Activated naive CD8-positive, alpha-beta T cell (primary cell): ENCODE data around the gene SMIM32.

ENCODE experiments used
- H3K27ac Mint-ChIP-seq: one replicate; pipeline ENCODE4 v1.8.0; 2021; ENCODE audit warnings: mixed read lengths
- H3K27me3 Mint-ChIP-seq: one replicate; pipeline ENCODE4 v1.8.0; 2021; ENCODE audit warnings: mixed read lengths
- H3K36me3 Mint-ChIP-seq: one replicate; pipeline ENCODE4 v1.8.0; 2021; ENCODE audit warnings: mixed read lengths
- H3K4me1 Mint-ChIP-seq: one replicate; pipeline ENCODE4 v1.8.0; 2021; ENCODE audit warnings: low read depth, mixed read lengths
- H3K4me3 Mint-ChIP-seq: one replicate; pipeline ENCODE4 v1.8.0; 2021; ENCODE audit warnings: mild to moderate bottlenecking, mixed read lengths
- H3K9me3 Mint-ChIP-seq: one replicate; pipeline ENCODE4 v1.8.0; 2021; ENCODE audit warnings: low read depth, mixed read lengths

Gene SMIM32

GRCh38 chr5:136200130-136200529 lies 7.2 kb upstream of the SMIM32 start:
- Mint-ChIP-seq H3K36me3 (no peaks in the 10 kb centered on the region), H3K4me3 (no peak overlapping the region), H3K9me3 (no peaks in the 10 kb centered on the region), H3K27ac (no peak overlapping the region), H3K4me1 (no peaks in the 10 kb centered on the region), H3K27me3 (no peaks in the 10 kb centered on the region)

DNA sequence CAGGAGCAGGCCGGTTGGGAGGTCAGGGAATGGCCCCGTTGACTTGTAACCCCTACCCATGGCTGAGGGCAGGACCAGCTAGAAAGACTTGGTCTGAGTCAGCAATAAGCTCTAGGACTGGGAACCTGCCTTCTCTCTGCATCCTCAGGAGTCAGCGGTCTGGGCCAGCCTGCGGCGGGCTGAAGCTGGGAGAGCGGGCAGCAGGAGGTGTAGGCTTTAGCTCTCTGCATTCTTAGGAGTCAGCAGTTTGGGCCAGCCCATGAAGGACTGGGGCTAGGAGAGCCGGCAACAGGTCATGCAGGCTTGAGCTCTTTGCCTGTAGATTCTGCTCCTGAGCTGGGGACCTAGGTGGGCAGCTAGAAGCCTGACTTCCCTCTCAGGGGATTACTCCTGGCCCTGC lies 6.4 kb upstream of the SMIM32 start:
- Mint-ChIP-seq H3K36me3 (no peaks in the 10 kb centered on the region), H3K27me3 (no peaks in the 10 kb centered on the region), H3K9me3 (no peaks in the 10 kb centered on the region), H3K4me3 (no peak overlapping the region), H3K27ac (no peak overlapping the region), H3K4me1 (no peaks in the 10 kb centered on the region)

DNA sequence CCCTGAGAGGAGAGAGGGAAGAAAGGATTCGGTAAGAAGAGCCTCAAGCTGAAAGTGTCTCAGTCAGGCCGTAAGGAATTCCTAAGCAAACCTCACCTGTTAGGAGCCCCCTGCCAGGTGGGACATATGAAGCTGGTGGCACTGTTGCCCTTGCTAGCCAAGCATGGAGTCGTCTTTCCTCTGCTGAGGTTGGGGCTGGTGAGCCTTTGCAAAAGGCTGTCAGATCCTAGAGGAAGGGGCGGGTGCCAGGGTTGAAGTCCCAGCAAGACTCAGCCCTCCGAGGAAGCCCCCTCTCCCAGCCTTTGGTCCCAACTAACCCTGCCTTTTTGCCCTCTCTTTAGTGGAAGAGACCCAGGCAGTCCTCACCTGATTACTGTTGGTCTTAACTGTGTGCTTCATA lies 5.5 kb upstream of the SMIM32 start:
- H3K9me3 Mint-ChIP-seq = no peaks in the 10 kb centered on the region
- H3K27me3 Mint-ChIP-seq = peaks cover 4% of the 10 kb centered on the region
- H3K27ac Mint-ChIP-seq = no peak overlapping the region
- H3K4me1 Mint-ChIP-seq = no peaks in the 10 kb centered on the region
- no peaks in the 10 kb centered on the region for H3K36me3 Mint-ChIP-seq
- H3K4me3 Mint-ChIP-seq = no peak overlapping the region

- Mint-ChIP-seq H3K27ac (no peak overlapping the region), H3K27me3 (peaks cover 6% of the 10 kb centered on the region), H3K4me1 (no peaks in the 10 kb centered on the region), H3K4me3 (no peak overlapping the region), H3K9me3 (no peaks in the 10 kb centered on the region), H3K36me3 (no peaks in the 10 kb centered on the region)
Measured at GRCh38 chr5:136197462-136198142, 4.6 kb upstream of the SMIM32 start.

DNA sequence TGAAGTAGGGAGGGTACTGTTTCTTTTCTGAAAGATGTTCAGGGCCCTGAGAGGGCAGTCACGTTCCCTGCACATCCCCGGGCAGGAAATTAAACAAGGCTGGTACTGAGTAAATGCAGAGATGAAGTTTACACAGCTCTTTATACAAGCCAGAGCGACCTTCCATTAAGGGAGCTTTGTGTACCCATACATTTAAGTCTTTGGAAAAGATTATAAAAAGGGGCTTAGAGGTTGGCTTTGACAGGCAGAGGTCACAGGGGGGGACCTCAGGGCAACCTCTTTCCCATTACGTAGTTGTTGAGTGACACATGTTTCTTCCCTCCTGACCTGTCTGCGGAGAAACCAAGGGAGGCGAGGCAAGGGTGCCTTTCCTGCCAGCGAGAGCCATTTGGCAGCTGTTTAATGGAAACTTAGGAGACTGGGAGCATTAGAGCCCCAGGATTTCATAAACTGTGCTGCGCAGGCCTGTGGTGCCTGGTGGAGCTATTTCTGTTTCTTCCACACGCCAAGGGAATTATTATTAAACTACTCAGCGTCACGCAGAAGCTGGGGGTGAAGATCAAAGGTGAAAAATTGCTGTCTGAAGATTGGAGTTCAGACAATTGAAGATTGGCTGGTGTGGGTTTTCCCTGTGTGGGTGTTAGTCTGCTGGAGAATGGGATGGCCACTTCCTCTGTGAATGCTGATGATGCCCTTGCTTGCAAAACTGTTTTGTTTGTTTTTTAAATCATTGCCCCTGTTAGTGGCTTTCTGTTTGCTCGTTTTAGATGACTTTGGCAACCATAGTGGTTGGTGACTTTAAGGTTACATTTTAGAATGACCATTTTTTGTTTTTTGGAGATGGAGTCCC lies 3.2 kb upstream of the SMIM32 start:
- no peaks in the 10 kb centered on the region for H3K9me3 Mint-ChIP-seq
- no peaks in the 10 kb centered on the region for H3K4me1 Mint-ChIP-seq
- H3K4me3 Mint-ChIP-seq = no peak overlapping the region
- no peaks in the 10 kb centered on the region for H3K36me3 Mint-ChIP-seq
- H3K27me3 Mint-ChIP-seq = peaks cover 9% of the 10 kb centered on the region
- no peak overlapping the region for H3K27ac Mint-ChIP-seq

DNA sequence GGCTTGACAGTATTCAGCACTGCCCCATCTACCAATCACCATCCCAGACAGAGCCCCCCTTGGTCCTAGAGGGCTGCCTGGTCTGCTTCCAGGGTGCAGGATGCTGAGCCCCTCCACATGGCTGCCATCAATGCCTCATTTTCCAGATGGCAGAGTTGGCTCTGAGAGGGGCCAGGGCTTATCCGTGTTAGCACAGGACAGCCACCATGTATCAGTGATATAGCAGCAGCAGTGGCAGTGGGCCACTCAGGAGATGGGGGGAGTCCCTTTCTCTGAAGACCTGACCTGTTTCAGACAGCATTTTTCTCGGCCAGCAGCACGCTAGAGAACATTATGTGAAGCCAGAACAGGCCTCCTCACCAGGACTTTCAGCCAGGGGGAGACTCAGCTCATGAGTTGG lies 1.6 kb upstream of the SMIM32 start:
- H3K36me3 Mint-ChIP-seq = no peaks in the 10 kb centered on the region
- H3K27me3 Mint-ChIP-seq = peaks cover 10% of the 10 kb centered on the region
- H3K4me3 Mint-ChIP-seq = no peak overlapping the region
- H3K9me3 Mint-ChIP-seq = no peaks in the 10 kb centered on the region
- no peaks in the 10 kb centered on the region for H3K4me1 Mint-ChIP-seq
- H3K27ac Mint-ChIP-seq = no peak overlapping the region

- H3K4me1 Mint-ChIP-seq = no peaks in the 10 kb centered on the region
- no peaks in the 10 kb centered on the region for H3K36me3 Mint-ChIP-seq
- peaks cover 10% of the 10 kb centered on the region for H3K27me3 Mint-ChIP-seq
- H3K27ac Mint-ChIP-seq = no peak overlapping the region
- no peak overlapping the region for H3K4me3 Mint-ChIP-seq
- no peaks in the 10 kb centered on the region for H3K9me3 Mint-ChIP-seq
Measured at GRCh38 chr5:136193322-136193935, 467 bp upstream of the SMIM32 start.

DNA sequence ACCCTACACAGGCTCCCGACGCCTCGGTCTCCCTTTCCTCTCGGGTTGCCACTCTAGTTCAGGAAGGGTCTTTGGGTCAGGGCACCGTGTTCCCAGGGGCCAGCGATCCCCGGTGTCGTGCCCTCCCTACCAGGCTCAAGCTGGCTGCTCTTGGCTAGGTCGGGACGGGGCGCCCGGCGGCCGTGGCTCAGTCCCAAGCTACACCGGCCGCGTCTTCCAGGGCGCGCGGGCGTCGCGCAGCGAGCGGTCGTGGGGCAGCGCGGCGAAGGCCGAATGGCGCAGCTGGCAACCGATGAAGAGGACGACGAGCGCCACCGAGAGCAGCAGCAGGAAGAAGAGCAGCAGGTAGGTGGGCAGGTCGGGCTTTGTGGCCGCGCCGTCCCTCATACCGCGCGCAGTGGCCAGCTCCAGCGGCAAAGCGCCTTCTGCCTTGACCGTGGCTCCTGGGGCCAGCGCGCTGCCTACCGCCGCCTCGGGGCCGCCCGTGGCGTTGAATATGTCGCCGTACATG lies 892 bp downstream of the SMIM32 start:
- peaks cover 10% of the 10 kb centered on the region for H3K27me3 Mint-ChIP-seq
- H3K27ac Mint-ChIP-seq = no peak overlapping the region
- no peaks in the 10 kb centered on the region for H3K9me3 Mint-ChIP-seq
- H3K4me1 Mint-ChIP-seq = no peaks in the 10 kb centered on the region
- H3K4me3 Mint-ChIP-seq = no peak overlapping the region
- no peaks in the 10 kb centered on the region for H3K36me3 Mint-ChIP-seq

- no peaks in the 10 kb centered on the region for H3K4me1 Mint-ChIP-seq
- no peaks in the 10 kb centered on the region for H3K36me3 Mint-ChIP-seq
- H3K27me3 Mint-ChIP-seq = peaks cover 10% of the 10 kb centered on the region
Measured at GRCh38 chr5:136191304-136192014, 1.5 kb downstream of the SMIM32 start.

GRCh38 chr5:136190904-136191303 lies 2.1 kb downstream of the SMIM32 start:
- Mint-ChIP-seq H3K36me3 (no peaks in the 10 kb centered on the region), H3K27ac (no peak overlapping the region), H3K4me1 (no peaks in the 10 kb centered on the region), H3K27me3 (peaks cover 10% of the 10 kb centered on the region), H3K9me3 (no peaks in the 10 kb centered on the region), H3K4me3 (no peak overlapping the region)

More at GRCh38 chr5:136191304-136192014, 1.5 kb downstream of the SMIM32 start:
- Mint-ChIP-seq H3K9me3 (no peaks in the 10 kb centered on the region), H3K27ac (no peak overlapping the region), H3K4me3 (no peak overlapping the region)

- Mint-ChIP-seq H3K27me3 (peaks cover 10% of the 10 kb centered on the region), H3K4me3 (no peak overlapping the region), H3K9me3 (no peaks in the 10 kb centered on the region), H3K4me1 (no peaks in the 10 kb centered on the region), H3K36me3 (no peaks in the 10 kb centered on the region), H3K27ac (no peak overlapping the region)
Measured at GRCh38 chr5:136190091-136190720, 2.8 kb downstream of the SMIM32 start.

GRCh38 chr5:136188859-136189258 lies 4.1 kb downstream of the SMIM32 start:
- H3K36me3 Mint-ChIP-seq = no peaks in the 10 kb centered on the region

GRCh38 chr5:136186796-136187195 lies 6.2 kb downstream of the SMIM32 start:
- Mint-ChIP-seq H3K36me3 (no peaks in the 10 kb centered on the region), H3K27ac (no peak overlapping the region), H3K27me3 (peaks cover 5% of the 10 kb centered on the region), H3K4me3 (no peak overlapping the region), H3K9me3 (no peaks in the 10 kb centered on the region), H3K4me1 (no peaks in the 10 kb centered on the region)

More at GRCh38 chr5:136188859-136189258, 4.1 kb downstream of the SMIM32 start:
- H3K27ac Mint-ChIP-seq = no peak overlapping the region
- no peaks in the 10 kb centered on the region for H3K4me1 Mint-ChIP-seq
- no peaks in the 10 kb centered on the region for H3K9me3 Mint-ChIP-seq
- H3K4me3 Mint-ChIP-seq = no peak overlapping the region
- peaks cover 8% of the 10 kb centered on the region for H3K27me3 Mint-ChIP-seq

- peaks cover 2% of the 10 kb centered on the region for H3K27me3 Mint-ChIP-seq
- H3K4me1 Mint-ChIP-seq = no peaks in the 10 kb centered on the region
- H3K9me3 Mint-ChIP-seq = no peaks in the 10 kb centered on the region
- H3K4me3 Mint-ChIP-seq = no peak overlapping the region
- no peak overlapping the region for H3K27ac Mint-ChIP-seq
- H3K36me3 Mint-ChIP-seq = no peaks in the 10 kb centered on the region
Measured at GRCh38 chr5:136185974-136186665, 6.8 kb downstream of the SMIM32 start.
